Activated naive CD4-positive, alpha-beta T cell treated with anti-CD3 and anti-CD28 coated beads, Interleukin-2, amount 50 U/mL, for 24 hours (primary cell): ENCODE measurements around the gene RAMP1.
"Not testable (repeated sequence)": the region's sequence is repeated elsewhere in the genome, so short reads cannot be mapped to it uniquely, and the experiment has no call there.

Experiments
- H3K27ac Mint-ChIP-seq: one replicate; pipeline ENCODE4 v1.8.0; 2021; ENCODE audit warnings: mild to moderate bottlenecking, mixed read lengths
- H3K27me3 Mint-ChIP-seq: one replicate; pipeline ENCODE4 v1.8.0; 2021; ENCODE audit warnings: mixed read lengths
- H3K36me3 Mint-ChIP-seq: one replicate; pipeline ENCODE4 v1.8.0; 2021; ENCODE audit warnings: mixed read lengths
- H3K4me1 Mint-ChIP-seq: one replicate; pipeline ENCODE4 v1.8.0; 2021; ENCODE audit warnings: mixed read lengths
- H3K4me3 Mint-ChIP-seq: one replicate; pipeline ENCODE4 v1.8.0; 2021; ENCODE audit warnings: mild to moderate bottlenecking, mixed read lengths
- H3K9me3 Mint-ChIP-seq: one replicate; pipeline ENCODE4 v1.8.0; 2021; ENCODE audit warnings: mixed read lengths

The RAMP1 gene

GRCh38 chr2:237859533-237860272 lies at the start of gene RAMP1:
Gene RAMP1 (plus strand): TSS chr2:237859623. CDS start chr2:237859676, 53 bp downstream.
- Mint-ChIP-seq H3K4me1 (peaks cover 12% of the 10 kb centered on the region), H3K9me3 (no peaks in the 10 kb centered on the region), H3K27me3 (peaks cover 21% of the 10 kb centered on the region), H3K4me3 (peak within 1 kb of the TSS; percentile 73), H3K27ac (no peak within 1 kb of the TSS), H3K36me3 (no peaks in the 10 kb centered on the region)

- Mint-ChIP-seq H3K4me1 (peaks cover 12% of the 10 kb centered on the region), H3K27ac (no peak overlapping the region), H3K9me3 (no peaks in the 10 kb centered on the region), H3K36me3 (no peaks in the 10 kb centered on the region), H3K4me3 (no peak overlapping the region), H3K27me3 (no peaks in the 10 kb centered on the region)
Observed at GRCh38 chr2:237815637-237816036, 43.8 kb upstream of the RAMP1 start.

GRCh38 chr2:237816531-237816930 lies 42.9 kb upstream of the RAMP1 start:
- no peak overlapping the region for H3K4me3 Mint-ChIP-seq
- H3K9me3 Mint-ChIP-seq, result no peaks in the 10 kb centered on the region
- no peaks in the 10 kb centered on the region for H3K36me3 Mint-ChIP-seq
- H3K4me1 Mint-ChIP-seq, result peaks cover 12% of the 10 kb centered on the region
- no peaks in the 10 kb centered on the region for H3K27me3 Mint-ChIP-seq
- H3K27ac Mint-ChIP-seq, result no peak overlapping the region

- H3K9me3 Mint-ChIP-seq, result no peaks in the 10 kb centered on the region
- H3K4me3 Mint-ChIP-seq, result no peak overlapping the region
- H3K36me3 Mint-ChIP-seq, result no peaks in the 10 kb centered on the region
- H3K27me3 Mint-ChIP-seq, result no peaks in the 10 kb centered on the region
- peaks cover 12% of the 10 kb centered on the region for H3K4me1 Mint-ChIP-seq
- no peak overlapping the region for H3K27ac Mint-ChIP-seq
Observed at GRCh38 chr2:237818066-237818473, 41.4 kb upstream of the RAMP1 start.

GRCh38 chr2:237819231-237819630 lies 40.2 kb upstream of the RAMP1 start:
- Mint-ChIP-seq H3K27ac (no peak overlapping the region), H3K36me3 (no peaks in the 10 kb centered on the region), H3K27me3 (no peaks in the 10 kb centered on the region), H3K4me1 (peaks cover 12% of the 10 kb centered on the region), H3K9me3 (no peaks in the 10 kb centered on the region), H3K4me3 (no peak overlapping the region)

- no peak overlapping the region for H3K4me3 Mint-ChIP-seq
- no peak overlapping the region for H3K27ac Mint-ChIP-seq
- H3K9me3 Mint-ChIP-seq, result no peaks in the 10 kb centered on the region
- H3K27me3 Mint-ChIP-seq, result no peaks in the 10 kb centered on the region
- H3K36me3 Mint-ChIP-seq, result no peaks in the 10 kb centered on the region
- peaks cover 9% of the 10 kb centered on the region for H3K4me1 Mint-ChIP-seq
Observed at GRCh38 chr2:237820421-237820820, 39.0 kb upstream of the RAMP1 start.

GRCh38 chr2:237823544-237823943 lies 35.9 kb upstream of the RAMP1 start:
- H3K4me1 Mint-ChIP-seq, result no peaks in the 10 kb centered on the region
- no peaks in the 10 kb centered on the region for H3K36me3 Mint-ChIP-seq
- H3K27me3 Mint-ChIP-seq, result no peaks in the 10 kb centered on the region
- H3K27ac Mint-ChIP-seq, result no peak overlapping the region
- H3K9me3 Mint-ChIP-seq, result no peaks in the 10 kb centered on the region
- no peak overlapping the region for H3K4me3 Mint-ChIP-seq

- Mint-ChIP-seq H3K4me3 (no peak overlapping the region), H3K9me3 (no peaks in the 10 kb centered on the region), H3K36me3 (no peaks in the 10 kb centered on the region), H3K4me1 (no peaks in the 10 kb centered on the region), H3K27ac (no peak overlapping the region), H3K27me3 (no peaks in the 10 kb centered on the region)
Observed at GRCh38 chr2:237824085-237824484, 35.3 kb upstream of the RAMP1 start.

GRCh38 chr2:237827421-237827987 lies 31.9 kb upstream of the RAMP1 start:
- Mint-ChIP-seq H3K36me3 (no peaks in the 10 kb centered on the region), H3K4me3 (no peak overlapping the region), H3K27ac (no peak overlapping the region), H3K27me3 (peaks cover 1% of the 10 kb centered on the region), H3K9me3 (no peaks in the 10 kb centered on the region), H3K4me1 (no peaks in the 10 kb centered on the region)

- Mint-ChIP-seq H3K27ac (no peak overlapping the region), H3K9me3 (no peaks in the 10 kb centered on the region), H3K4me1 (no peaks in the 10 kb centered on the region), H3K36me3 (peaks cover 6% of the 10 kb centered on the region), H3K4me3 (no peak overlapping the region), H3K27me3 (peaks cover 1% of the 10 kb centered on the region)
Observed at GRCh38 chr2:237830522-237830921, 28.9 kb upstream of the RAMP1 start.

- peaks cover 7% of the 10 kb centered on the region for H3K36me3 Mint-ChIP-seq
- no peaks in the 10 kb centered on the region for H3K4me1 Mint-ChIP-seq
- no peak overlapping the region for H3K27ac Mint-ChIP-seq
- H3K27me3 Mint-ChIP-seq, result peaks cover 1% of the 10 kb centered on the region
- H3K4me3 Mint-ChIP-seq, result no peak overlapping the region
- H3K9me3 Mint-ChIP-seq, result no peaks in the 10 kb centered on the region
Observed at GRCh38 chr2:237833546-237833945, 25.9 kb upstream of the RAMP1 start.

- Mint-ChIP-seq H3K27ac (no peak overlapping the region), H3K36me3 (peaks cover 7% of the 10 kb centered on the region), H3K4me1 (no peaks in the 10 kb centered on the region), H3K9me3 (no peaks in the 10 kb centered on the region), H3K27me3 (peaks cover 1% of the 10 kb centered on the region), H3K4me3 (no peak overlapping the region)
Observed at GRCh38 chr2:237835372-237835771, 24.1 kb upstream of the RAMP1 start.

GRCh38 chr2:237841051-237841450 lies 18.4 kb upstream of the RAMP1 start:
- no peaks in the 10 kb centered on the region for H3K4me1 Mint-ChIP-seq
- no peak overlapping the region for H3K4me3 Mint-ChIP-seq
- H3K9me3 Mint-ChIP-seq, result no peaks in the 10 kb centered on the region
- H3K36me3 Mint-ChIP-seq, result peaks cover 3% of the 10 kb centered on the region
- no peaks in the 10 kb centered on the region for H3K27me3 Mint-ChIP-seq
- H3K27ac Mint-ChIP-seq, result no peak overlapping the region

GRCh38 chr2:237848940-237849339 lies 10.5 kb upstream of the RAMP1 start:
- not testable (repeated sequence) for H3K27ac Mint-ChIP-seq, H3K9me3 Mint-ChIP-seq, H3K27me3 Mint-ChIP-seq, H3K4me1 Mint-ChIP-seq, H3K4me3 Mint-ChIP-seq, H3K36me3 Mint-ChIP-seq

- Mint-ChIP-seq H3K36me3 (no peaks in the 10 kb centered on the region), H3K4me1 (peaks cover 8% of the 10 kb centered on the region), H3K9me3 (no peaks in the 10 kb centered on the region), H3K27ac (no peak overlapping the region), H3K27me3 (peaks cover 8% of the 10 kb centered on the region), H3K4me3 (no peak overlapping the region)
Observed at GRCh38 chr2:237854295-237854694, 5.1 kb upstream of the RAMP1 start.

GRCh38 chr2:237857791-237858190 lies 1.6 kb upstream of the RAMP1 start:
- H3K36me3 Mint-ChIP-seq, result no peaks in the 10 kb centered on the region
- no peak overlapping the region for H3K4me3 Mint-ChIP-seq
- no peaks in the 10 kb centered on the region for H3K9me3 Mint-ChIP-seq
- H3K4me1 Mint-ChIP-seq, result peaks cover 12% of the 10 kb centered on the region
- no peak overlapping the region for H3K27ac Mint-ChIP-seq
- peaks cover 21% of the 10 kb centered on the region for H3K27me3 Mint-ChIP-seq
